Mesothelial cell of epicardium (in vitro differentiated cells): ENCODE measurements around the gene METAP2. TPM values are rescaled to one million over a fixed set of nuclear protein-coding genes. Genes with fewer than 3 reads are reported as not detected.

Experiments used
- DNase-seq, 2 experiments: peaks; one replicate each; pipeline ENCODE4 v3.0.0; 2021; ENCODE audit warnings: low spot score in 2 of 2; ENCODE audit not compliant: unreplicated experiment in 2 of 2
- H3K27ac Mint-ChIP-seq: 2 replicates; pipeline ENCODE4 v1.8.0; 2021; ENCODE audit warnings: mixed read lengths
- H3K27me3 Mint-ChIP-seq: 2 replicates; pipeline ENCODE4 v1.8.0; 2021; ENCODE audit warnings: low read depth, mixed read lengths
- H3K36me3 Mint-ChIP-seq: 2 replicates; pipeline ENCODE4 v1.8.0; 2021; ENCODE audit warnings: mixed read lengths
- H3K4me1 Mint-ChIP-seq: 2 replicates; pipeline ENCODE4 v1.8.0; 2021; ENCODE audit warnings: mixed read lengths
- H3K4me3 Mint-ChIP-seq: 2 replicates; pipeline ENCODE4 v1.8.0; 2021; ENCODE audit warnings: mild to moderate bottlenecking, moderate library complexity, mixed read lengths
- H3K9me3 Mint-ChIP-seq: 2 replicates; pipeline ENCODE4 v1.8.0; 2021; ENCODE audit warnings: mixed read lengths
- CTCF ChIP-seq: fragments of 200-600 bp; sonication (generic); IDR thresholded peaks from one replicate; pipeline ENCODE4 v1.5.0; 2021; ENCODE audit warnings: antibody characterized with exemption; ENCODE audit not compliant: unreplicated experiment
- total RNA-seq: library from RNA; stranded (reverse); gene quantifications from 3 replicates; pipeline ENCODE4 v1.2.1, GENCODE V29; 2021

Gene METAP2
- total RNA-seq, 1 donor from 2014 or later, result 78.9 TPM

- TF ChIP-seq CTCF, result no peak
- no peak for DNase-seq
- no peak overlapping the region for H3K4me3 Mint-ChIP-seq
- H3K9me3 Mint-ChIP-seq, result peaks cover 20% of the 10 kb centered on the region
- H3K36me3 Mint-ChIP-seq, result peaks cover 58% of the 10 kb centered on the region
- no peaks in the 10 kb centered on the region for H3K4me1 Mint-ChIP-seq
- H3K27ac Mint-ChIP-seq, result no peak overlapping the region
- no peaks in the 10 kb centered on the region for H3K27me3 Mint-ChIP-seq
These were observed 21.5 kb downstream of the METAP2 start for GRCh38 chr12:95495433-95495832.

GRCh38 chr12:95497031-95497430 lies 23.1 kb downstream of the METAP2 start:
- no peak overlapping the region for H3K27ac Mint-ChIP-seq
- H3K27me3 Mint-ChIP-seq, result no peaks in the 10 kb centered on the region
- no peak for DNase-seq
- H3K4me1 Mint-ChIP-seq, result no peaks in the 10 kb centered on the region
- TF ChIP-seq CTCF, result no peak
- H3K4me3 Mint-ChIP-seq, result no peak overlapping the region
- H3K36me3 Mint-ChIP-seq, result peaks cover 54% of the 10 kb centered on the region
- H3K9me3 Mint-ChIP-seq, result peaks cover 20% of the 10 kb centered on the region

- Mint-ChIP-seq H3K36me3 (peaks cover 67% of the 10 kb centered on the region), H3K27ac (no peak overlapping the region), H3K27me3 (no peaks in the 10 kb centered on the region)
These were observed 25.0 kb downstream of the METAP2 start for GRCh38 chr12:95498968-95499367.

GRCh38 chr12:95499772-95500171 lies 25.8 kb downstream of the METAP2 start:
- H3K4me3 Mint-ChIP-seq, result no peak overlapping the region
- H3K27me3 Mint-ChIP-seq, result no peaks in the 10 kb centered on the region
- H3K27ac Mint-ChIP-seq, result no peak overlapping the region
- H3K4me1 Mint-ChIP-seq, result no peaks in the 10 kb centered on the region
- H3K9me3 Mint-ChIP-seq, result peaks cover 20% of the 10 kb centered on the region
- H3K36me3 Mint-ChIP-seq, result peaks cover 70% of the 10 kb centered on the region
- DNase-seq, result no peak
- TF ChIP-seq CTCF, result no peak

More at GRCh38 chr12:95498968-95499367, 25.0 kb downstream of the METAP2 start:
- Mint-ChIP-seq H3K9me3 (peaks cover 20% of the 10 kb centered on the region), H3K4me1 (no peaks in the 10 kb centered on the region), H3K4me3 (no peak overlapping the region)
- TF ChIP-seq CTCF, result no peak
- DNase-seq, result no peak

GRCh38 chr12:95504140-95504539 lies 30.2 kb downstream of the METAP2 start:
- DNase-seq, result no peak
- peaks cover 57% of the 10 kb centered on the region for H3K36me3 Mint-ChIP-seq
- no peak overlapping the region for H3K4me3 Mint-ChIP-seq
- H3K27ac Mint-ChIP-seq, result no peak overlapping the region
- no peak for TF ChIP-seq CTCF
- H3K4me1 Mint-ChIP-seq, result no peaks in the 10 kb centered on the region
- H3K27me3 Mint-ChIP-seq, result no peaks in the 10 kb centered on the region
- peaks cover 6% of the 10 kb centered on the region for H3K9me3 Mint-ChIP-seq

- no peak for TF ChIP-seq CTCF
- H3K27me3 Mint-ChIP-seq, result no peaks in the 10 kb centered on the region
- no peaks in the 10 kb centered on the region for H3K9me3 Mint-ChIP-seq
- no peak overlapping the region for H3K27ac Mint-ChIP-seq
- H3K4me3 Mint-ChIP-seq, result no peak overlapping the region
- no peak for DNase-seq
- H3K4me1 Mint-ChIP-seq, result no peaks in the 10 kb centered on the region
- H3K36me3 Mint-ChIP-seq, result peaks cover 54% of the 10 kb centered on the region
These were observed 31.1 kb downstream of the METAP2 start for GRCh38 chr12:95505039-95505438.
